Measurements from ENCODE around the gene RHOBTB3.

RHOBTB3 gene

DNA sequence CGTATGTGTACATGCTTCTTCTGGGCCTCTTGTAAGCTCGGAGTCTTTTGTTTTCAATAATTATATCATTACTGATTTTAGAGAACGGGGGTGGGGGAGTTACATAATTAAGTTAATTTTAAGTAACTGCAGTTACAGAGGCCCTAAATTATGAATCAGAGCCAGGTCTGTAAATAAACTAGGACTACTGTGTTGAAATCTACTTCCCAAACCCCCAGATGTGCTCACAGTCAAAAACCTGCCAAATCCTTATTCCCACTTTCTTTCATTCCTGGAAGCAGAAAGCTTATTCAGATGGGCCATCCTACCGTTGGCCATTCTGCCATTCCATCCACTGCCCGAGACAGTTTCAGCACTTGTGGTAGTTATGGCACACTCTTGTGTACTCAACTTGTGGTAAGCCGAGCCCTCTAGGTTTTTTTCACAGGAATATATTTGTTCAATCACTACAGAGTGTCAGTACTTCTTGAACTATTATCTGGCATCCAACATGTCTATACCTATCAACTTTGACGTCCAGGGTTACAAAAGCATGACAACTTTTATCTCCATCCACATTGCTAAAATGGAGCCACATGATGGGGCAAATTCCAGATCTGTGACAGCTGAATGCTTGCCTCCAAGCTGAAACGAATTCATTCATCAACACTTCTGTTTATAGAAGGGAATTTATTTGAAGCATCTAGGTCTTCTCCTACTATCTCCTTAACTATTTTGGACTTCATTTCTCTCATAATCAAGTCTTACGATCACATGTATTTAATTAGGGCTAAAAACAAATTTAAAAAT is 53.6 kb downstream of the RHOBTB3 start:
- in situ Hi-C loops (cut with MboI; ENCODE audit: low pct_unique_long_range_greater_than_20kb, low sequenced_read_pairs) = no loop called here

DNA sequence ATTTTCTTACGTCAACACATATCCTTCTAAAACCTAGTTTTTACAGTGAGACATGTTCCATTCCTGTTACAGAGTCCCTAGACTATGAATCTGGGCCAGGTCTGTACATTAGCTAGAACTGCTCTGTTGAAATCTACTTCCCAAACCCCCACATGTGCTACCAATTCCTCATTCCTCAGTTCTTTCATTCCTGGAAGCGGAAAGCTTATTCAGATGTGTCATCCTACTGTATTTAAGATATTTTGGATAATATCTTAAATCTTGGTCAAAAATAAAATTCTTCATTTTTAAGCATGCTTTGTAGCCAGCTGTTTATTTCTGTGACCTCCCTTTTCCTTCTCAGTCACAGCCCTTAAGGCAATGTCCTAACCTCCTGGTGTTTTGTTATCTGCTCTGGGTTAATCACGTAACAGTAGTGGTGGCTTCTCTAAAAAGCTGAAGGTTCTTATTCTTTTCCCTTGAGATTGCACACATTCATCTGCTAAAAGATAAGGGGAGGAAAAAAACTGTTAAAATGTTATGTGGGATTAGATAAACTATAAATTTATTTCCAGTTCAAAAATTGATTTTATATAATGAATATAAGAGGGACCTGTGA is 55.8 kb downstream of the RHOBTB3 start:
- no peak for DNase-seq
- in situ Hi-C loops (cut with MboI; ENCODE audit: low pct_unique_long_range_greater_than_20kb, low sequenced_read_pairs) = no loop called here

More for the DNA sequence above, 53.6 kb downstream of the RHOBTB3 start:
- DNase-seq = no peak

DNA sequence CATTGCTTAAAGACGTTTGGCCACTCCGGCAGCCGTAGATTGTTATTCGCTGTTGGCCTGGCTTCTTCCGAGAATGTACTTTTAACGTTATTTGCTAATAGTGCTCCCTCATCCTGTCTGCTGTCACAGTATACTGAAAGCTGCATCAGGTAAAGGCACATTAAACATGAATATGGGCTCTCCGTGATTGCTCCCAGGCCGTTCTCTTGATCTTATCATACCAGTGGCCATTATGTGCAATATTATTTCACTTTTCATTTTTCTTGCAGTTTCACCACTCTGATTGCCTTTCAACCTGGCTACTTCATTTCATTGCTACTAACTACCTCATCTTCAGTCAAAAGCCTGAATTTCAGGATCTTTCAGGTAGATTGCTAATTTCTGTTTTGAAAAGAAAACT is 57.4 kb downstream of the RHOBTB3 start:
- no peak for DNase-seq
- in situ Hi-C loops (cut with MboI; ENCODE audit: low pct_unique_long_range_greater_than_20kb, low sequenced_read_pairs) = no loop called here

DNA sequence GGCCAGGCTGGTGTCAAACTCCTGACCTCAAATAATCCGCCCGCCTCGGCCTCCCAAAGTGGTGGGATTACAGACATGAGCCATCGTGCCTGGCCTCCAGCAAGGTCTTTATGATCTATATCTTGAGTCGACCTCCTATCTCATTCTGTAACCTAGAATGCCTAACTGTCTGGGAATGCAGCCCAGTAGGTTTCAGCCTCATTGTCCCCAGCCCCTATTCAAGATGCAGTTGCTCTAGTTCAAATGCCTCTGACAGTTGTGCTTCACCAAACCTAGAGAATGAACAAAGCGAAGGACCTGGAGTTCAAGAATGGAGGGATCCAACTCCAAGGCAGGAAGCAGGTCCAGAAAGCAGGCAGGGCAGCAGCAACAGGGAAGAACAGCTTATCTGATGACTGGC is 60.6 kb downstream of the RHOBTB3 start:
- in situ Hi-C loops (cut with MboI; ENCODE audit: low pct_unique_long_range_greater_than_20kb, low sequenced_read_pairs) = no loop called here

DNA sequence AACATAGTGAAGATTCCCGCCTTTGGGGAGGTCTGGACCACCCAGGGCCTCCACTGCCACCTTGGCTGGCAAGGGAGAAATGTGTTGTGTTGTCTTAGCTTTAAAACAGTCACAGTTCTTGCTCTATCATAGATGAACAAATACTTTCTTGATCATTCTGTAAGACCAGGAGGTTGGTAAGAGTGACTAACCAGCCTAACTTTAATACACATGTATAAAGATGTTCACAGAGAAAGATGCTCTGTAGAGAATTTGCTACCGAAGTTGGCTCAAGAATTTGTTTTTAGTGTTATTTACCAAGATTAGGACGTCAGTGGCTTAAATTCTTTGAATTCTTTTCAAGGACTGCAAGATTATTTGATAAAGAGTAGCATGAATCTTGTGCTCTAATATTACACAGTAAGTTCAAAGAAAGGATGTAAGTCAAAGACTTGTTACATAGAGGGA is 63.0 kb downstream of the RHOBTB3 start:
- no peak for DNase-seq
- in situ Hi-C loops (cut with MboI; ENCODE audit: low pct_unique_long_range_greater_than_20kb, low sequenced_read_pairs) = no loop called here

More for the DNA sequence above, 60.6 kb downstream of the RHOBTB3 start:
- DNase-seq = no peak

DNA sequence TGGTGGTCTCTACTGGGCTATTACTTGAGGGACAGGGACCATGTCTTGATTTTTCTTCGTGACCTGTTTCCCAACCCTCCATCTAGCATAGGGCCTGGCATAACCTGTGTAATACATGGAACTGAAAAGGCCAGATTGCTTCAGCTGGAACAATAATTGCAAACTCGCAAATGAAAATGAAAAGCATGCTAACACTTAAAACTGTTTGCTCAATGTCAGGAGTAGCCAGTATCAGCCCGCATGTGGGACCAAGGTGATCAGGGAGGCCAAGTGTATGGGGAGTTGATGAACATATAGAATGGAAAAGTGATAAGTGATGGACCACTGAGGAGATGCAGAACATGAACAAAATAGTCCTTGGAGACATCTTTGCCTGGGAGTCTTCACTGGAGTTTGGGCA is 66.2 kb downstream of the RHOBTB3 start:
- DNase-seq = no peak
- in situ Hi-C loops (cut with MboI; ENCODE audit: low pct_unique_long_range_greater_than_20kb, low sequenced_read_pairs) = no loop called here

DNA sequence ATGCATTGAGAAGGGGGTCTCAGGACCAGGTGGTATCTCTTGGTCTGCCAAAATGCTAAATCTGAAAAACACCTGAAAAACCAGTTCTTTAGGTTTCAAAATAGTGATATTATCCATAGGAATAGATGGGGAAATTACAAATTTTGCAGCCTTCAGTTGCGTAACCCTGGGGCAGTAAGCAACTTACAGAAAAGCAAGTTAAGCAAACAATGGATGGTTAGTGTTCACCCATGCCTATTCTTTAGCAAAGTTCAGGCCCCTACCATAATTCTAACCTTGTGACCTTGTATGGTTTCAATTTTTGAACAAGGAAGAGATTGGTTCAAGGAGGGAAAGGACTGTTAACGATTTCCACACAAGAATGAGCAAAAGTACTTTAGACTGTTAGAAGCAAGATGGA is 66.9 kb downstream of the RHOBTB3 start:
- no peak for DNase-seq
- in situ Hi-C loops (cut with MboI; ENCODE audit: low pct_unique_long_range_greater_than_20kb, low sequenced_read_pairs) = no loop called here

DNA sequence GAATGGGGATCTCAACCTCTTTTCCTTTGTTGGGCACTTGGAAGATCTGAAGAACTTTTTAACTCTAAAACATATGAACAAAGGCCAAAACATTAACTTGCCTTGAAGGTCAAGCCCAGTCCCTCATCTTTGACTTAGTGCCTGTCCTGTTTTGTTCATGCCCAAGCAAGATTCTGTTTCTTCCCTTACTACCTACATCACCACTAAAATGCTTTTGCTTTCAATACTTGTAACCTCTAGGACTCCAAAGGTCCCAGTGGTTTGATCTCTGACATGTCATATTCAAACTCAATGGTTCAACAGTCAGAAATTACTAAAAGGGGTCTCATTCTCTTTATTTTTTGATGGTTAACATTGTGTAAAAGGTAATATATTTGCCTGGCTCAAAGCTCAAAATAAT is 67.4 kb downstream of the RHOBTB3 start:
- in situ Hi-C loops (cut with MboI; ENCODE audit: low pct_unique_long_range_greater_than_20kb, low sequenced_read_pairs) = no loop called here
- DNase-seq = no peak

DNA sequence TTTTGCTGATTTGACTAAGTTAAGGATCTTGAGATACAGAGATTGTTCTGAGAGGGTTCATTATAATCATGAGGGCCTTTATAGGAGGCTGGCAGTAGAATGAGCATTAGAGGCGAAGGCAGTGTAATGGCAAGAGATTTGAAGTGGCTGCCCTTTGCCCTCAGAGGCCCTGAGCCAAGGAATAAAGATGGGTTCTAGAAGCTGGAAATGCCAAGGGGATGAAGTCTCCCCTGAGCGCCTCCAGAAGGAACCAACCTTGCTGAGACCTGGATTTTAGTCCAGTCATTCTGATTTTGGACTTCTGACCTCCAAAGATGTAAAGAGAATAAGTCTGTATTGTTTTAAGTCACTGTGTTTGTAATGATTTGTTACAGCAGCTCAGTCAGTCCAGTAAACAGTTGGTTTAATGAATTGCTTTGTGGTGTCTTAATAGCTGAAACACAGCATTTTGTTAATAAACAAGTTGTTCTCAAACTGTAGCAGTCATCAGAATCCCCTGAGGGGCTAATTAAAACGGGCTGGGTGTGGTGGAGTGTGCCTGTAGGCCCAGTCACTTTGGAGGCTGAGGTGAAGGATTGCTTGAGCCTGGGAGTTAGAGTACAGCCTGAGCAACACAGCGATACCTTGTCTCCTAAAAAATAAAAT is 68.2 kb downstream of the RHOBTB3 start:
- in situ Hi-C loops (cut with MboI; ENCODE audit: low pct_unique_long_range_greater_than_20kb, low sequenced_read_pairs) = no loop called here
- no peak for DNase-seq

DNA sequence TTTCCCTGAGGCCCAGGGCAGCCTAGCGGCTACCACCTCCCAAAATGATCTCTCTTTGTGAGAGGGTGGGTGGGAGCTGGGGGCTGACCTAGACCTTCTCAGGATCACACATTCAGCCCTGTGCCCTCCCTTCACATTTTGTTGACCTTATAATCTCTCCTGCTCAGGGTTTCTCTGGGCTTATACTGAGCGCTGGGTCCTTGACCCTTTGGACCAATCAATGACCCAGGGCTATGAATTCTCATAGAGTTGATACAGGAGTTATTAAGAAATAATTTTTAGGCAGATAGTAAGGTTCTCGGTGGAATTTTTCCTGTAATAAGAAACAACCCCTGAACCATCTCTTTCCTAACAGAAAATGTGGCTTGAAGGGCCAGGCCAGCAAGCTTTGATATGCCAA is 69.4 kb downstream of the RHOBTB3 start:
- in situ Hi-C loops (cut with MboI; ENCODE audit: low pct_unique_long_range_greater_than_20kb, low sequenced_read_pairs) = no loop called here
- DNase-seq = no peak

DNA sequence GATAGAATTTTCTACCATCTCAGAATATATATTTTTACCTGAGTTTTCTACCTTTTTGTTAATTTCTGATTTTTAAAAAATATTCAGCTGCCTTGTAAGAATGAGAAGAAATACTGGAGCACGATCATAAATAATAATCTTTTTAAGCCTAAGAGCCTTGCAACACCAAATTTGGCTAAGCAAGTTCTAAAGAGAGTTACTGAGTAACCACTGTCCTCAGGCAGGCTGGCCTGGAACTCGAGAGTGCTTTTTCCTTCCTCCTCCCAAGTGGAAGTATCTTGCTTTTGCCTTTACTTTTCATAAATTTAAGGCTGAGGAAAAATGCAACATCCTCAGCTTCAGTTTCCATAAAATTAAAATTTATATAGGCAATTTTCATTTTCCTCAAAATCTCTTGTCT is 70.4 kb downstream of the RHOBTB3 start:
- DNase-seq = no peak
- in situ Hi-C loops (cut with MboI; ENCODE audit: low pct_unique_long_range_greater_than_20kb, low sequenced_read_pairs) = no loop called here

DNA sequence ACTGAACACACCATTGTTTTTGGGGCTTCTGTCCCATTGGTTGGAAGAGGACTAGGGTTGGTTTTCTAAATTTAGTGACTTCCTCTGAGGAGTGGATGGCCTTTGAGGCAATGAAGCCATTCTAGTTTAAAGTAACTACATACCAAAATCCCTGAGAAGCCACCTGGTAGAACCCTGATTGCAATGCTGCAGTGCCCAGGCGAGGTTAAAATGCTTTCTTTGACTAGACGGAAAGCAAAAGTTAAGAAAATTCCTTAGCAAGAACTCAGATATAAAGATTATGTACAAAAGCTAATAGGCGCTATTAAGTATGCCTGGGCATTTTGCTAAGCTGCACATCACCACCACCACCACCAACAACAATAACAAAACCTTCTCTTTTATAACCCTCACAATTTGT is 70.8 kb downstream of the RHOBTB3 start:
- in situ Hi-C loops (cut with MboI; ENCODE audit: low pct_unique_long_range_greater_than_20kb, low sequenced_read_pairs) = no loop called here

DNA sequence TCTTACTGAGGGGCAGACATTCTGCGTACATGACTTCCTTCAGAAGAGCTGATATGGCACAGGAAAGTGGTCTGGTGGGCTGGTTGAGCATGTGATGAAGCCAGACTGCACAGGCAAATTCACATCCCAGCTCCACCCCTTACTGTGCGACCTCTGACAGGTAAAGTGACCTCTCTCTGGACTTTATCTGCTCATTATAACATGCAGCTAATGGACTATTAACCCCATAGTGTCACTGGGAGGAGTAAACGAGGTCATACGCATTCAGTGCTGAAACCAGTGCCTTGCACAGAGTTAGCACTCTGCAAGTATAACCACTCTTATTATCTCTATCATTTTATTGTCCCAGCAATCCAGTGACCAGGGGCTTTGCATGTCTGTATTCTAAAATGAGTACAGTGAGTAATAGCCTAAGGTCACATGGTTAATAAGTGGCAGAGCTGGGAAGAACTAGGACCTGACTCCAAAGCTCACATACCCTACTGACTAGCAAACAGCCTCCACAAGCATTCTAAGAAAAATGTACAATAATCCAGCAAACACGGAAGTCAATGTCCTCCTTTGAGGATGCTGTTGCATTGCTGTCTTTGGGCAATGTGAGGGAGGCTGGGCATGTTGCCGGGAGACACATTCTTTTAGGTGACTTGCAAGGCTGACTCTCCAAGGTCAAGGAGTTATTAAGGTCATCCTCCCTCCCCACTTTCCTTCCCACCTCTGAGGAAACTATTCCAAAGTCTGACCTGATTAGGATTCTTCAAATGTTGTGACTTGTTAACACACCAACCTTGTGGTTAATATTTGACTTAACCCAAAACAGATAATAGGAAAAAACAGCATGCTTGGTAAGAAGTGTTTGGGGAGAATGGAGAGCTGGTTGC is 72.4 kb downstream of the RHOBTB3 start:
- in situ Hi-C loops (cut with MboI; ENCODE audit: low pct_unique_long_range_greater_than_20kb, low sequenced_read_pairs) = no loop called here
- DNase-seq = no peak

More for the DNA sequence above, 70.8 kb downstream of the RHOBTB3 start:
- DNase-seq = no peak

DNA sequence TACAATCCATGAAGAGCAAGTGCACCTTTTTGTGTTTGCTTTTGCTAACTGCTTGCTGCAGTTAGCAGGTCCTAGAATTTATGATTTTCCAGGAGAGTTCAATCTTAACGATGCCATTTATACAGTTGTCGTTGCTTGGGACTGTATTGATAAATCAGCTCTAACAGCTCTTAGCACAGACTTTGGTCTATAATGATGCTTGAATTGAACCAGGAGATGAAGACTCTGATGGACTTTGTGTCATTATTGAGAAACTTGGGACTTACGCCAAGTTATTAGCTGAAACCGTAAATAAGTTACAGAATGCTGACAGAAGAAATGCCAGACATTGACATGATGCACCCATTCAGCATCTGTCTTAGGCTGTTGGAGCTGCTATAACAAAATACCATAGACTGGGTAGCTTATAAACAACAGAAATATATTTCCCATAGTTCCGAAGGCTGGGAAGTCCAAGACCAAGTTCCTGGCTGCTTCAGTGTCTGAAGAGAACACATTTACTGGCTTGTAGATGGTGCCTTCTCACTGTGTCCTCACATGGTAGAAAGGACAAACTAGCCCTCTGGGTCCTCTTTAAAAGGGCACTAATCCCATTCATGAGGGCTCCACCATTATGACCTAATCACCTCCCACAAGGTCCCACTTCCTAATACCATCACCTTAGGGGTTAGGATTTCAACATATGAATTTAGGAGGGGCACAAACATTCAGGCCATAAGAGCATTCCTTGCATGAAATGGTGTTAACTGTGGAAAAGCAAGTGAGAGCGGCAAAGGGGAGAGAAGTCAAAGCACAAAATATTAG is 73.8 kb downstream of the RHOBTB3 start:
- in situ Hi-C loops (cut with MboI; ENCODE audit: low pct_unique_long_range_greater_than_20kb, low sequenced_read_pairs) = no loop called here
- DNase-seq = no peak

DNA sequence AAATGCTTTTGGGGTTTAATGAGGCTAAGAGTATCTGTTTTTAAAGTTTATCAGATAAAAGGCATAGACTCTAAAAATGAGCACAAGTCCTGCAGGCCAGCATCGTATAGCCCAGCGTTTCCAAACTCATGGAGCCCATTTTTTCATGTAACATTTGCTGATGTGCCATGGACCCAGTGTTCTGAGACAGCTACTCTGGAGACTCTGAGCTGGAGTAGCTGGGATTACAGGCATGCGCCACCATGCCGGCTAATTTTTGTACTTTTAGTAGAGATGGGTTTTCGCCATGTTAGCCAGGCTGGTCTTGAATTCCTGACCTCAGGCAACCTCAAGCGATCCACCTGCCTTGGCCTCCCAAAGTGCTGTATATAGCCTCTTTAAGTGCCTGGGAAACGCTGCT is 75.6 kb downstream of the RHOBTB3 start:
- in situ Hi-C loops (cut with MboI; ENCODE audit: low pct_unique_long_range_greater_than_20kb, low sequenced_read_pairs) = no loop called here
- no peak for DNase-seq

DNA sequence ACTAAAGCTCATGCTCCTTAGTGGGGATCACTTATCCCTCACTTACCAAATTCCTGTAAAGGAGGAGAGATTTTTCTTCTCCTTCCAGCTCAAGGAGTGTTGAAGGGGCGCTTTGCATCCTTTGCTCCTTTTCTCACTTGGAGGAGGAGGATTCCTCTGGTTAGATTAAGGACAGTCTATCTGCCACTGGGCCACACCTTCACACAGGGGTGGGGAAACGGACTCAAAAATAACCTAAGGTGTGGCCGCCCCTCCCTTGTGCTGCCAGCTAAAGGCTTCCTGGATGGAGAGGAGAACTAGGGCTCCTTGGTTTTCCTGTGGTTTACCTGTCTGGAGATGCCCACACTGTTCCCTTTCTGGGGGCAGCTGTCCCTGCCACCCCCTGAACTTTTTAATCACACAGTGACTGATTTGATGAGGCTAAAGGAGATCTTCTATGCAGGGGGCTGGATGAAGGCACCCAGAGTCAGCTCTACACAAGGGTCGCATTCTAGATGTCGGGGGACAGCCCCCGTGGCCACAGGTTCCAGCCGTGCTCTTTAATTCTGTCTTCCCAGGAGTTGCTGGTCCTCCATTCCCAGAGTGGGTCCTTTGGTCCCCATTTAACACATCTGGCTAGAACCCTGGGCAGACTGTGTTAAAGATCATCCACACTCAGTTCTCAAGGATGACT is 77.0 kb downstream of the RHOBTB3 start:
- in situ Hi-C loops (cut with MboI; ENCODE audit: low pct_unique_long_range_greater_than_20kb, low sequenced_read_pairs) = no loop called here
- DNase-seq = no peak

DNA sequence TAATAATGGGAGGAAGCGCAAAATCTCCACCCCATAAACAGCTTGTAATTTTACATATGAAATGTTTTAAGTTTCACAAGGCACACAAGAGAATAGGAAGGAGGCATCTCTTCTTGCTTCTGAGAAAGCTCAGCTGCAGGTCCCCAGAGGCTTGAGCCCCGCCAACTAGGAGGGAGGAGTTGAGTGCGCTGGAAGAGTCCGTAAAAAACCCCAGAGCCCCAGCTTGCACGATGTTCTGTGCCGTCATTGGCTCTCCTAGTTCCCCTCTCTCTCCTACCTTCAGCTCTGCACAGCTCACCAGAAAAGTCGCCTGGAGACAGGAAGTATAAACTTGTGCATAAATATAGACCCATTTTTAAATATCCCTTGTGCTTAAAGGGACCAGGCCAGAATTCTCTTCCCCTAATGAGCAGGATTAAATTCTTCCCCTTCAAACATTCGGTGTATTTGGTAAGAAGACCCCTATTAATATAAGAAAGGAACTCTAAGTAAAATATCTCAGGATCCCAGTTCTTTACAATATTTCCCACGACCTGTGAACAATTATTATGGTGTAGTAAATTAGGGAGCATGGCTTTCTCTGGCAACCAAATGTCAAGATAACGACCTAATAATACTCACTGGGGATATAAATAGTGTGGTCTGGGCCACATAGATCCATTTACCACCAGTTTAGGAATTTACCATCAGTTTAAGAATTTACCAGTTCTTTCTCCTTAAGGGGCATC is 77.7 kb downstream of the RHOBTB3 start:
- in situ Hi-C loops (cut with MboI; ENCODE audit: low pct_unique_long_range_greater_than_20kb, low sequenced_read_pairs) = no loop called here
- peak; percentile 91 for DNase-seq
